ENCODE results near the gene TYW1.
"Not testable (repeated sequence)": the region's sequence is repeated elsewhere in the genome, so short reads cannot be mapped to it uniquely, and the experiment has no call there.

Gene TYW1

DNA sequence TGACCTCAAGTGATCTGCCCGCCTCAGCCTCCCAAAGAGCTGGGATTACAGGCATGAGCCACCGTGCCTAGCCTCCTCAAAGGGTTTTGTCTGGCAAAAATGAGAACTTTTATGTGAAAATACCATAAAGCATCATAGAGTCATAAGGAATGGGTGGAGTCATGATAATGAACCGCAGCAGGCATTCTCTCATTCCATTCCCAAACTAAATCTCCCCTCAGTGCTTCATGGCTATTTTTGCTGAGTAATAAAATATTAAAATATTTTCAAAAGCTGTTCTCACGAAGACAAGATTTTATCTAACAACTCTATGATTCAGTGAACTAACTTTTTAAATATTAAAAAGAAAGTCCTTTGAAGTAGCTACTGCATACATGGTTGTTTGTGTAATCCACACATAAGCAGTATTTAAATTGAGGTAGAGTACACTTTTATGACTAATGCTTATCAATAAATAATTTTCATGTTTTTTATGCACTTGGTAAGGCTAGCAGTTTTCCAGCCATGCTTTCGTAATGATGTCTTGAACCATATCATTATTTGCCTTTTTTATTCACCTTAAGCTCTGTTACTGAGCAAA, 195.6 kb downstream of the TYW1 start:
- not testable (repeated sequence) for DNase-seq

DNA sequence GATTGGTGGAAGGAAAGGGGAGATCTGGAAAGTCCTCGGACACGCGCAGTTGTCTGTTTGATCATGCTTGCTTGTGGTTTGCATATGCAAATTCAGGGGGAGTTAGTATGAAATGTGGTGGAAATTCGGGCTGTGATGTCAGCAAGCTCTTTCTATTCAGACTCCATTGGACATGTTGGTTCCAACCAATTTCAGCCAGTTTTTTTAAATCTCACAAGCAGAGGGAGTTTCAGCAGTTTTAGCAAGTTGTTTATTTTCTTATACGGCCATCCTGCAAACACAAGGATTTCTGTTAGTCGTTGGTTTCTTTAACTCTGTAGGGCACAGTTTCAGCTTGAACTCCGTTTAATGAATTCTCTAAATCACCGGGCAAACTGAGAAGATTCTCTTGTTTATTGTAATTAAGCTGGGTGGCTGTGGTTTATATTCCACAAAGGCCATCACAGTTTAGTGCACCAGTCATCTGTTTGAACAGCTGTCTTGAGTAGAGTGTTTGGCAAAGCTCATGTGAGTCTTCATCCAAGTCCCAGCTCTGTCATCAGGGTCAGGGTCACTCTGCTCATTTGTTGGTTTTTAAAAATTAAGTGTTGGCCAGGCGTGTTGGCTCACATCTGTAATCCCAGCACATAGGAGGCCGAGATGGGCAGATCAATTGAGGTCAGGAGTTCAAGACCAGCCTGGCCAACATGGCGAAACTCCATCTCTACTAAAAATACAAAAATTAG, 196.4 kb downstream of the TYW1 start:
- not testable (repeated sequence) for DNase-seq

DNA sequence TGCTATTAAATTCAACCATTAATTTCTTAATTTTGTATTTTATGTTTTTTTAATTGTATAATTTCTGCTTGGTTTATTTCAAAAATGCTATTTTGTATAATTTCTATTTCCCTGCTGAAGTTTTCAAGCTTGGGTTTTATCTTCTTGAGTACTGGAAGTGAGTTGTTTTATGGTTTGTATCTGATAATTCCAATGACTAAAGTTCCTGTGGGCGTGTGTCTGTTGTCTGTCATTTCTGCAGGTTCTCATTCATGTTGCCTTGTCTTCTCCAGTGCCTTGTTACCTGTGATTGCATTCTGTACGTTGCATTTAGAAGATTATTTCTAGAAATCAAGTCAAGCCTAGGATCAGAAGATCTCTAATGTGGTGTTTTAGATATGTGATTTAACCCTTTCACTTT, 199.5 kb downstream of the TYW1 start:
- DNase-seq = not testable (repeated sequence)

DNA sequence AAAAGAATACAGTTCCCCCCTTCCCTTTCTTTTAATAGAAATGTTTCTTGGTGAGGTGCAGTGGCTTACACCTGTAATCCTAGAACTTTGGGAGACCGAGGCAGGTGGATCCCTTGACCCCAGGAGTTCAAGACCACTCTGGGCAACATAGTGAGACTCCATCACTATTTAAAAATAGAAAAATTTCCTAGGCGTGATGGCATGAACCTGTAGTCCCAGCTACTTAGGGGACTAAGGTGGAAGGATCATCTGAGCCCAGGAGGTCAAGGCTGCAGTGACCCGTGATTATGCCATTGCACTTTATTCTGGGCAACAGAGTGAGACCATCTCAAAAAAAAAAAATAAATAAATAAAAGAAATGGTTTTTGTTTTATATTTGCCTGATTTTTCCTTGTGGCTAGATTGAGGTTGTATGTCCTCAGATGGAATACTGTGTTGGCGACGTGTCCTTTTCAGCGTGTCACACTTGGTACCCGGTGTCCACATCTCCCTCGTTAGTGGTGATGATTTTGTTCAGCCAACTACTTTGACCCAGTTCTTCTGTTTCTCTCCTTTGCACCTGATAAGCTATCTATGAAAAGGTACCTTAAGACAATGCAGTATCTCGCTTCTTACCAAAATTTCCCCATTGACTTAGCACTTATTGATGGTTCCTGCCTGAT, 202.4 kb downstream of the TYW1 start:
- not testable (repeated sequence) for DNase-seq

DNA sequence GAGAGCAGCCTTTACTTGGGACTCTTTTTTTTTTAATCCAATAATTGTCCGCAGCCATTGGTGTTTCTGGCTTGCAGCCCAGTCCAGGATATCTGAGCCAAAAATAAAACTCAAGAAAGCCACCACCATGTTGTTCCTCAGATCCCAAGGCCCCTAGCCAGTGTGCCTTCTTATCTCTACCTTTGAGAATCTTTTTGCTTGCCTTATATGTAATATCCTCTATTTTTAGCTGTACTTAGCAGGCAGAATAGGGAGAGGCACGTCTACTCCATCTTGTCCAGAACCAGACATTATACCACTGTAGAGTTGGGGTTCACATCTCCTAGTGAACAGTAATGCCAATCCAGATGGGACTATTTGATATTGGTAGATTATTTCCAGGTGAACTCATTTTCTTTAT, 209.1 kb downstream of the TYW1 start:
- not testable (repeated sequence) for DNase-seq

DNA sequence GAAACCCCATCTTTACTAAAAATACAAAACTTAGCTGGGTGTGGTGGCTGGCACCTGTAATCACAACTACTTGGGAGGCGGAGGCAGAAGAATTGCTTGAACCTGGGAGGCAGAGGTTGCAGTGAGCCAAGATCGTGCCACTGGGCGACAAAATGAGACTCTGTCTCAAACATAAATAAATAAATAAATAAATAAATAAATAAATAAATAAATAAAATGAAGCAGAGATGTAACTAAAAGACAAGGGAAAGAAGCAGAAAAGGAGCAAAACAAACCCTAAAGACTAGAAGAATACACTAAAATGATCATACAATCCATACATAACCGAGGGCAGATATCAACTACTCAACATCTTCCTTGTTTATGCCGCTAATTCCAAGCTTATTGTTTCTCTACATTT, 209.8 kb downstream of the TYW1 start:
- no peak for DNase-seq

DNA sequence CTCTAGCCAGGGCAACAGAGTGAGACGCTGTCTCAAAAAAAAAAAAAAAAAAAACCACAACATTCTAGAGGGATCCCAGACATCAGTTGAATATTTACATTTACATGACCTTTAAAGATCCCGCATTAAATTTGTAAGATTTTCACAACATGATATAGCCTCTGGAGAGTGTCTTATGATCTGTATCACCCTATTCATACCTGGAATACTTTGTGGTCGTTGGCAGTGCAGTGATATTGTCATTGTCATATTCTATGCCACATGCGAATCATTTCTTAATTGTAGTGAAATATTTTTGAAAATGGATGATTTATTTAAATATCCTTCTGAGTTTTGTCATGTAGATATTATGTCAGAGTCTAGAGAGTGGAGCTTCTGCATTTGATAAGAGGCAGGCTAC, 212.0 kb downstream of the TYW1 start:
- not testable (repeated sequence) for DNase-seq

DNA sequence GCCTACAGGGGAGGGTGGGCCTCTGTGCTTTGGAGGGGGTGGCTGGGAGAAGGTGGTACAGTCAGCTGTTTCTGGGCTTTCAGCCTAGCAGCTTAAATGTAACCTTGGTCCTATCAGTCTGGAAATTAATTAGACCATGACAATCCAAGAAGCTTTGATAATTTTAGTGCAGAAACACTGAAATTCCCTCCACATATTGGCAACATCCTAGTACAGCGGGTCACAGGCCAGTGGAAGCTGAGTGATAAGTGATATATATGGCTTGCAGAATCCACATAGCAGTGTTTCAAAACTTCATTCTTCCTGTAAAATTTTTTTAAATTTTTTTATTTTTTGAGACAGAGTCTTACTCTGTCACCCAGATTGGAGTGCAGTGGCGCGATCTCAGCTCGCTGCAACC, 212.6 kb downstream of the TYW1 start:
- DNase-seq = no peak

DNA sequence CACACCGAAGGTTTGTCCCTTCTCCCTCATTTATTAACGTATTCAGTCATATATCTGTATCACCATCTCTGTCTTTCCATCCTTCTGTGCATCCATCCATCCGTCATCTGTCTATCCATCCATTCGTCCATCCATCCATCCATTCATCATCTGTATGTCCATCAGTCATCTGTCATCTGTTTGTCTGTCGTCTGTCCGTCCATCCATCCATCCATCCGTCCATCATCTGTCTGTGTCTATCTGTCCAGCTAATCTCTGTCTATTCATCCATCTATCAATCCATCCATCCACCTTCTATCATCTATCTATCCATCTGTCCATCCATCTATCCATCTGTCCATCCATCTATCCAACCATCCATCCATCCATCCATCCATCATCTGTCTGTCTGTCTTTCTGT, 213.9 kb downstream of the TYW1 start:
- DNase-seq = no peak

DNA sequence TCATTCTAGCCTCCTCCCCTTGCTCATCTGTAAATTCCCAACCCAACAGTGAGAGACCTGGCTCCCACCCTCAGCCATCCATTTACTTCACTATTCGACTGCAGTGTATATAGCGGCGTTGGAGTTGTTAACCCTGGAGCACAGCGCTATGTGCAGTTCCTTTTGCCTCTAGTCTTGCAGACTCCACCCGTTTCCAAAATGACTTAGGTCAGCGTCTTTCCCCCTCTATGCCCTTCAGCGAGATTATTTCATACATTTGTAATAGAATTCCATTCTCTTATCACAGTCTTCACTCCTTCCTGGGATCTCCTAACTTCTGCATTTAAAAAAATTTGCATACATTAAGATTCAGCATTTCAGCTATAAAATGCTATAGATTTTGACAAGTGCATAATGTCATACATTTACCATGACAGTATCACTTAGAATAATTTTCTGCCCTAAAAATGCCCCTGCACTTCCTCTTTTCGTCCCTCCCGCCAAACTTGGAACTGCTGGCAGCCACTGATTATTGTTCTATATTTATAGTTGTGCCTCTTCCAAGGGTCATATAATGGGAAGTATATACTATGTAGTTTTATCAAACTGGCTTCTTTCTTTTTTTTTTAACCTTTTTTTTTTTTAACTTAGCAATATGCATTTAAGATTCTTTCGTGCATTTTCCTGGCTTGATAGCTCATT, 215.2 kb downstream of the TYW1 start:
- not testable (repeated sequence) for DNase-seq

DNA sequence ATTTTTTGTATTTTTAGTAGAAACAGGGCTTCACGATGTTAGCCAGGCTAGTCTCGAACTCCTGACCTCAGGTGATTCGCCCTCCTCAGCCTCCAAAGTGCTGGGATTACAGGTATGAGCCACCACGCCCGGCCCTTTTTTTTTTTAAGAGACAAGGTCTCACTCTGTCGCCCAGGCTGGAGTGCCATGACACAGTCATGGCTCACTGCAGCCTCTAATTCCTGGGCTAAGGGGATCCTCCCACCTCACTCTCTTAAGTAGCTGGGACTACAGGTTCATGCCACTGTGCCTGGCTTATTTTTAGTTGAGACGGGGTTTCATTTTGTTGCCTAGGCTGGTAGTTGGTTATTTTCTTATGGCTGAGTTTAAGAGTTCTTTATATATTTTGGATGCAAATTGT, 216.4 kb downstream of the TYW1 start:
- not testable (repeated sequence) for DNase-seq

DNA sequence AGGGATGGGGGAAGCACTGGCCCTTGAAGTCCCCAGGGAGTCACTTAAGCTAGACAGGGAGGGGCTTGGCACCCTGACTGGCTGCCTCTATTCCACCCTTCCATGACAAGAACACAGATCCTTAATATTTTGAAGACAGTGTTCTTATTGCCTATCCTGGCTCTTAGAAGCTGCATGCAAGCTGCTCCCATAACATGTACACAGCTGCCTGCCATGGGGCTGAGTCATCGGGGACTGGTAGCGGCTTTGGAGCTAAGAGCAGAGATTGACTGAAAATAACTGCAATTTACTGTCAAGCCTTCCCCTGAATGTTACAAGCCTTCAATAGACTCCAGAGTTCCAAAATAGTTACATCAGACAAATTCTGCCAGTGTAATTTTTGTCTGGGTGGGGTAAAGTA, 226.9 kb downstream of the TYW1 start:
- DNase-seq = not testable (repeated sequence)

DNA sequence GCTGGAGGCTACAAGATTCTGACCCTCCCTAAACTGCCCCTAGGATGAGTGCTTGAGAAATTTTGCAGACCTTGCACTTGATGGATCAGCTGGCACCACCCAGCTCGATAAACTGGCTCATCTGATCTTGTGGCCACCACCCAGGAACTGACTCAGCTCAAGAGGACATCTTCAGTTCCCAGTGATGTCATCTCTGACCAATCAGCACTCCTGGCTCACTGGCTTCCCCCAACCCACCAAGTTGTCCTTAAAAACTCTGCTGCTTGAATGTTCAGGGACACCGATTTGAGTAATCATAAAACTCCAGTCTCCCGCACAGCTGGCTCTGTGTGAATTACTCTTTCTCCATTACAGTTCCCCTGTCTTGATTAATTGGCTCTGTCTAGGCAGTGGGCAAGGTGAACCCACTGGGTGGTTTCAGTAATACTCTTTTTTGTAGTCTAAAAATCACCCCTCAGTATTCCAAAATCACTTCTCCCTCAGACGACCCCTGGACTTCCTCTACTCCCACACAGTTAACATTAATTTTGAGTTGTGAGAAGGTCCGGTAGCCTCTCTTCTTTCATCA, 229.8 kb downstream of the TYW1 start:
- DNase-seq = peak; percentile 61

DNA sequence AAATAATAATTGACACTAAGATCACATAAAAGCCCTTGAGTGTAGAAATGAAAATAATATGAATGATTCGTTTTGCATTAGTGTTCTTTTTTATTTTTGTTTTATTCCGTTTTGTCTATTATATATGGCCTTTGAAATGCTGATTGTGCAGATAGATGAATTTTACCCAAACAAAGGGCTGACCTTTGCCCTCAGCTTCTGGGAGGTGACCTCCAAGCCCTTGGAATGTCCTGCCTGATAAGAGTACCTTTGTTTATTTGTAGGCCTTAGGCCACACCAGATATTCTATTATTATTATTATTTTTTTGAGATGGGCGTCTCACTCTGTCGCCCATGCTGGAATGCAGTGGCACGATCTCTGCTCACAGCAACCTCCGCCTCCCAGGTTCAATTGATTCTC, 230.3 kb downstream of the TYW1 start:
- DNase-seq = not testable (repeated sequence)

DNA sequence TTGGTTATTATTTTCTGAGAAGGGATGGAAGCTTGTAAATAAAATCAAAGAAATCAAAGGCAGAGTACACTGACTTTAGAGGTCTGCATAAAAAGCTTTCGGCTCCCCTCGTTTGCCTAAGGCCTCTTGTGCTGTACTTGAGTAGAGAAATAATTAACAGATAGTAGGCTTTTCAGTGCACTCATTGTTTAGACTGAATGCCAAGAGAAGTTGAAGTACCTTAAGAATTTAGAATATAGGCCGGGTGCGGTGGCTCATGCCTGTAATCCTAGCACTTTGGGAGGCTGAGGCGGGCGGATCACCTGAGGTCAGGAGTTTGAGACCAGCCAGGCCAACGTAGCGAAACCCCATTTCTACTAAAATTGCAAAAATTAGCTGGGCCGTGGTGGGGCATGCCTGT, 232.4 kb downstream of the TYW1 start:
- not testable (repeated sequence) for DNase-seq

DNA sequence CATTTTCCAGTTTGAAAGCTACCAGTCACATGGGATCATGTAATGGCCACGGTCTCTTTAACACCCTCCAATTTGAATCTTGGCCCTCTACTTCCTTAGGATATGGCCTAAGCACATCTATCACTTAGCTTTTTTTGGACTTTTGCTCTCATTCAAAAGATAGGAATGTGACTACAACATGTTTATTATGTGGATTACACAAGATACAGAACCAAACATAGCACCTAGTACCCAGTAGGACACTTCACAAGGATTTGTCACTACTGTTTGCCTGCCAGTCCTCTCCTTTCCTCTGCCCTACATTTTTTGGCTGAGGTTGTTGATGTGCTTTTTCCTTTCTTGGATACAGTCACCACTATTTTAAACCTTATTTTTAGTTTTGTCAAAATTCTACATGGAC, 233.4 kb downstream of the TYW1 start:
- DNase-seq = not testable (repeated sequence)

DNA sequence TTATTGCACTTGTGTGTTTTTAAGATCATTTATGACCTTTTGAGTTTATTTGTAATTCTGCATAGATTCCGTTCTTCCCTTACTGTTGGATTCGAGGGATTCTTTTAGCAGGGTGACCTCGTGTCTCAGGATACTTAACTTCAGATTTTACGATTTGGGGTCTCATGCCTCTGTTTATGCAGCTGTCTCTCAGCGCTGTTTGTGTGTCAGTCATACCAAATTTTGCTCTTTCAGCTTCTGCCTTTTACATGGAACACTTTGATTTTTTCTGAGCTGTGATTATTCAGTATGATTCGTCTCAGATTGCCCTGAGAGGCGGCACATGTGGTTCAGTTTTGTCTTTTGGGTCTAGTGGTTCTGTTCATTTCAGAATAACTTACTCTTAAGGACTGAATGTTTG, 236.9 kb downstream of the TYW1 start:
- DNase-seq = not testable (repeated sequence)

DNA sequence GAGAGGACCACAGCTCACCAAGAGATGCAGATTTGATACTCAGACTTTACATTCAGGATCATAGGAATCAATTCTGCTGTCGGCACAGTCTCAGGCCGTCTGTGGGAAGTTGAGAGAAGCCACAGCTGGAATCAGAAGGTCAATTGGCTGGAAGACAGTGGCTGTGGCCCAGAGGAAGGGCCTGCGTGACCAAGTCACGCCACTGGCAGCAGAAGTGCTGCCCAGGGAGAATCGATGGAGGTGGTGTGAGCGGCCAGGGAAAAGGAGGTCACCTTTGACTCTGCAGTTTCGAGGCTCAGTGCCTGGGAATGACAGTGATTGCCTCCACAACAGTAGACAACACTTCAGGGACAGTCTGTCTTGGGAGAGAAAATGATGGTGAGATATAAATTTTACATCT, 239.6 kb downstream of the TYW1 start:
- not testable (repeated sequence) for DNase-seq

DNA sequence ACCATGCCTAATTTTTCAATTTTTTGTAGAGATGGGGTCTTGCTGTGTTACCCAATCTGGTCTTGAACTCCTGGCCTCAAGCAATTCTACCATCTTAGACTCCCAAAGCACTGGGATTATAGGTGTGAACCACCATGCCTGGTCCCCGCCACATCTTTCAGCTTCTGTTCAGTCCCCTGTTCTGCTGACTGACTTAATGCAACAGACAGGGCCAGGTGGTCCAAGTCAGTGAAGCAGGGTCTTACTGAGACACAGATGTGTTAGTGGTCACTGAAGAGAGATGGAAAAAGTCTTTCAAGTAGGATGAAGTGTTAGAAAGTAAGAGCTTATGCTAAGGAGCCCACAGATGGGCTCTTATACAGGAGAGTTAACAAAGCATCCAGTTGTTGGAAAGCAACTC, 246.2 kb downstream of the TYW1 start:
- not testable (repeated sequence) for DNase-seq

DNA sequence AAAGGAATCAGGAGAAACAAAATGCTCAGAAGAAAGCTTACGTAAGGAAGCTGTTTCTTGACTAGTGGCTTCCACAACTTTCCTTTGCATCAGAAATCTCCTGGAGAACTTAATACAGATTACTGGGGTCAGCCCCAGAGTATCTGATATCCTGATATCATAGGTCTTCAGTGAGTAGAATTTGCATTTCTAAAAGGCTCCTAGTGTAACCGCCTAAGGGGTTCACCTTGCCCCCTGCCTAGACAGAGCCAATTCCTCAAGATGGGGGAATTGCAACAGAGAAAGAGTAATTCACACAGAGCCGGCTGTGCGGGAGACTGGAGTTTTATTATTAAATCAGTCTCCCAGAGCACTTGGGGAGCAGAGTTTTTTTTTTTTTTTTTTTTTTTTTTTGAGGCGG, 251.7 kb downstream of the TYW1 start:
- not testable (repeated sequence) for DNase-seq

DNA sequence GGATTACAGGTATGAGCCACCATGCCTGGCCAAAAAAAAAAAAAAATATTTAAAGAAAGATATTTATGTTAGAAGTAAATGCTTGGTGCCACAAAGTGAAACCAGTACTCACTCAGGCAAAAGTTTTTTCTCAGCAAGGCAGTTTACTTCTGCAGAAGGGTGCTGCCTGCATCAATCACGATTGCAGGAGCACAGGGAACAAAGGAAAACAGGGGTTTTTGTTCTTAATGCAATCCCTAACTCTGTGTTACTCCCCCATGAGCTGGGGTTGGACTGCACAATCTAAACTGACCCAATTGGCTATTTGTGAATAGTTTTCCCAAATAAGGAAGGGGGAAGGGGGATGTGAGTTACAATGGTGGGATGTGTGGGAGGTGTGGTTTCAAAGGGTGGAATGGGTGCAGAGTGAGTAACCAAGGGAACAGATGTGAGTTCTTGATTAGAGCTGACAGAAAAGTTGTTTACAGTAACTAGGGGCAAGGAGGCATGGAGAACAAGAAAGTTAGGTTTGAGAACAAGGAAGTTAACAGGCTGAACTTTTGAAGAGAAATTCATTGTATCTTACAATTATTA, 255.4 kb downstream of the TYW1 start:
- DNase-seq = no peak

DNA sequence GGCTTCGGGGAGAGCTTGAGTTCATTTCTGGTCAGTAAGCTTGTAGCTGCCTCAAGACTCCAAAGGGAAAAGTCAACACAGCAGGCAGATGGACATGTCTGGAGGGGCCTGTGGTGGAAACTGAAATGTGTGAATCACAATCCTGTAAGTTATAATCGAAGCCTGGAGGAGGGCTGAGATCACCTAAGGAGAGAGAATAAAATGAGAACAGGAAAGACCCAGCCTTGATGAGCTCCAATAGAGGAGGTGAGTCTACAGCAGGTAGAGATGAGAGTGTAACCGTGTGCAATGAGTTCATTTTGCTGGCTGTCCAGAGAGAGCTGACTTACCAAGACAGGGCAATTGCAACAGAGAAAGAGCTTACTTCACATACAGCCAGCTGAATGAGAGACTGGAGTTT, 258.4 kb downstream of the TYW1 start:
- not testable (repeated sequence) for DNase-seq

DNA sequence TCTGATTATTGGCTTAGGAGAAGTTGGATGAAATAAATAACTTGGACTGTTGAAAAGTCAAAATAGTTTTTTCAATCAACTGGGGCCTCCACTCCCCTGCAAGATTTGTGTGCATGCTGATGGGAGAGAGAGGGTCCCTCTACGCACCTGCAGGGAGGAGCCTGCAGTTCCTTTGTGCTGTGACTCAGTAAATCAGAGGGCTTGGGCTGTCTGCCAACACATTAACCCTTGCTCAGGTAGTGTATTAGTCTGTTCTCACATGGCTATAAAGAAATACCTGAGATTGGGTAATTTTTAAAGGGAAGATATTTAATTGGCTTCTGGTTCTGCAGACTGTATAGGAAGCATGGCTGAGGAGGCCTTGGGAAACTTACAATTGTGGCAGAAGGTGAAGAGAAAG, 261.1 kb downstream of the TYW1 start:
- DNase-seq = not testable (repeated sequence)

Data from activated CD4-positive, alpha-beta T cell treated with anti-CD3 and anti-CD28 coated beads, Interleukin-2, Interleukin-6, amounts not matched to agents 100 ng/mL and 50 ng/mL, durations not matched to agents 16 hours and 8 hours (primary cell).